Type B pancreatic cell (in vitro differentiated cells): ENCODE measurements around the gene SLC35E2B. TPM values are rescaled to one million over a fixed set of nuclear protein-coding genes. Genes with fewer than 3 reads are reported as not detected.

Experiments used
- DNase-seq: peaks from one replicate; pipeline ENCODE4 v3.0.0; 2021; ENCODE audit warnings: mixed read lengths; ENCODE audit not compliant: unreplicated experiment; ENCODE audit errors: extremely low spot score
- H3K27ac Mint-ChIP-seq: 2 replicates; pipeline ENCODE4 v1.8.0; 2021; ENCODE audit warnings: mild to moderate bottlenecking, mixed read lengths
- H3K27me3 Mint-ChIP-seq: 2 replicates; pipeline ENCODE4 v1.8.0; 2021; ENCODE audit warnings: mixed read lengths
- H3K36me3 Mint-ChIP-seq: 2 replicates; pipeline ENCODE4 v1.8.0; 2021; ENCODE audit warnings: mixed read lengths
- H3K4me1 Mint-ChIP-seq: one replicate; pipeline ENCODE4 v1.8.0; 2021; ENCODE audit warnings: mixed read lengths; ENCODE audit not compliant: unreplicated experiment
- H3K4me3 Mint-ChIP-seq: 2 replicates; pipeline ENCODE4 v1.8.0; 2021; ENCODE audit warnings: mild to moderate bottlenecking, mixed read lengths
- H3K9me3 Mint-ChIP-seq: 2 replicates; pipeline ENCODE4 v1.8.0; 2021; ENCODE audit warnings: mixed read lengths
- total RNA-seq: library from RNA; stranded (reverse); gene quantifications from 2 replicates; pipeline ENCODE4 v1.2.1, GENCODE V29; 2021; ENCODE audit warnings: low replicate concordance
- TF ChIP-seq, protein P1 (sequence below): fragments of 200-600 bp; sonication (generic); conservative IDR thresholded peaks from 2 replicates; pipeline ENCODE4 v1.5.0; 2021; ENCODE audit warnings: antibody characterized with exemption, mild to moderate bottlenecking

The SLC35E2B gene
- total RNA-seq, 1 donor from 2014 or later: 116 TPM

DNA sequence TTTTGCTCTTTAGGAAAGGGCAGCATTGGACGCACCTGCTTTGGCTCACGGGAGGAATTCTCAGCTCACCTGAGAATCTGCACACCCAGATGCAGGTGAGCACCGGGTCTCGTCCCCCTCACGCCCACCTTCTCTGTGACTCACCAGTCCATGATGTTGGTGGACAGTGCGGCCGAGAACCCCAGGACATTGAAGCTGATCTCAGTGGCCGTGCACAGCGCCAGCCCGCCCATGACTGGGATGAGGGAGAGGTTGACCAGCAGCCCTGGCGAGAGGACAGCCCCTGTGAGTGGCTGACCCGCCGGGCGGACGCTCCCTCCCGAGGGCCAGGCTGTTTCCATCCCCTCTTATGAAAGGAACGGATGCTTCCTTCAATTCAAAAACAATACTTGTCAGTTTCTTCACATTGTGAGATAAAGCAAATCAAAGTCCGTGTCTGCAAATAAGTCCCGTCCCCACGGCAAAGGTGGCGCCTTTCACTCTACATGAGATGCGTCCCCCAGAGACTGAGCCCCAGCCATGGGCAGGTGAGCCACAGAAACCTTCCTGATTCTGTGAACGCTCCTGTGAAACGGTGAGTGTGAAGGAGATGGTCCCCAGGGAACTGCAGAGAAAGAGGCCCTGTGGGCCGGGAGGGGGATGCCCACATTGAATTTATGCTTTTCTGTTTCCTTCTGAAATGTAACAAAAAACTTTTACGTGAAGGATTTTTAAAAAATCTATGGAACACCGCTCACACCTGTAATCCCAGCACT is 21.1 kb downstream of the SLC35E2B start:
- H3K4me1 Mint-ChIP-seq: no peaks in the 10 kb centered on the region
- H3K27ac Mint-ChIP-seq: no peak overlapping the region
- no peak for DNase-seq
- H3K4me3 Mint-ChIP-seq: no peak overlapping the region
- H3K36me3 Mint-ChIP-seq: peaks cover 3% of the 10 kb centered on the region
- TF ChIP-seq, protein P1, sequence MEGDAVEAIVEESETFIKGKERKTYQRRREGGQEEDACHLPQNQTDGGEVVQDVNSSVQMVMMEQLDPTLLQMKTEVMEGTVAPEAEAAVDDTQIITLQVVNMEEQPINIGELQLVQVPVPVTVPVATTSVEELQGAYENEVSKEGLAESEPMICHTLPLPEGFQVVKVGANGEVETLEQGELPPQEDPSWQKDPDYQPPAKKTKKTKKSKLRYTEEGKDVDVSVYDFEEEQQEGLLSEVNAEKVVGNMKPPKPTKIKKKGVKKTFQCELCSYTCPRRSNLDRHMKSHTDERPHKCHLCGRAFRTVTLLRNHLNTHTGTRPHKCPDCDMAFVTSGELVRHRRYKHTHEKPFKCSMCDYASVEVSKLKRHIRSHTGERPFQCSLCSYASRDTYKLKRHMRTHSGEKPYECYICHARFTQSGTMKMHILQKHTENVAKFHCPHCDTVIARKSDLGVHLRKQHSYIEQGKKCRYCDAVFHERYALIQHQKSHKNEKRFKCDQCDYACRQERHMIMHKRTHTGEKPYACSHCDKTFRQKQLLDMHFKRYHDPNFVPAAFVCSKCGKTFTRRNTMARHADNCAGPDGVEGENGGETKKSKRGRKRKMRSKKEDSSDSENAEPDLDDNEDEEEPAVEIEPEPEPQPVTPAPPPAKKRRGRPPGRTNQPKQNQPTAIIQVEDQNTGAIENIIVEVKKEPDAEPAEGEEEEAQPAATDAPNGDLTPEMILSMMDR: no peak
- no peaks in the 10 kb centered on the region for H3K9me3 Mint-ChIP-seq
- H3K27me3 Mint-ChIP-seq: no peaks in the 10 kb centered on the region

DNA sequence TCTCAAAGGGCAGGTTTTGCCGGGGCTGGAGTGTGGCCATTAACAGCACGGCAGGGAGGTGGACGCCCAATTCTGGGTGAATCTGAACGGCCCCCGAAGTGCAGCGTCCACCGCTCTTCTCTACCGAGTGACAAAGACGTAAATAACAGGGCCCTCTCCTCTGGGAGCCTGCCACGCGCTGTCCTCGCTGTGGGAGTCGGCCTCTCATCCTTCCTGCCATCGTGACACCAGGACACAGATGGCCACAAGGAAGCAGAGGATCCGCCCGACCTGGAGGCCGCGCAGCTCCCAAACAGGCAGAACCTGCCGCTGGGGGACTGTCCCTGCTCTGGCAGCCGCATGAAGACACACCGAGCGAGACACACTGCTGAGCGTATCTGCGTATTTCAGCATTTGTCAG is 21.7 kb downstream of the SLC35E2B start:
- H3K36me3 Mint-ChIP-seq: peaks cover 3% of the 10 kb centered on the region
- H3K4me1 Mint-ChIP-seq: no peaks in the 10 kb centered on the region
- TF ChIP-seq, protein P1: no peak
- H3K27ac Mint-ChIP-seq: no peak overlapping the region
- DNase-seq: no peak
- H3K4me3 Mint-ChIP-seq: no peak overlapping the region
- no peaks in the 10 kb centered on the region for H3K27me3 Mint-ChIP-seq
- H3K9me3 Mint-ChIP-seq: no peaks in the 10 kb centered on the region

DNA sequence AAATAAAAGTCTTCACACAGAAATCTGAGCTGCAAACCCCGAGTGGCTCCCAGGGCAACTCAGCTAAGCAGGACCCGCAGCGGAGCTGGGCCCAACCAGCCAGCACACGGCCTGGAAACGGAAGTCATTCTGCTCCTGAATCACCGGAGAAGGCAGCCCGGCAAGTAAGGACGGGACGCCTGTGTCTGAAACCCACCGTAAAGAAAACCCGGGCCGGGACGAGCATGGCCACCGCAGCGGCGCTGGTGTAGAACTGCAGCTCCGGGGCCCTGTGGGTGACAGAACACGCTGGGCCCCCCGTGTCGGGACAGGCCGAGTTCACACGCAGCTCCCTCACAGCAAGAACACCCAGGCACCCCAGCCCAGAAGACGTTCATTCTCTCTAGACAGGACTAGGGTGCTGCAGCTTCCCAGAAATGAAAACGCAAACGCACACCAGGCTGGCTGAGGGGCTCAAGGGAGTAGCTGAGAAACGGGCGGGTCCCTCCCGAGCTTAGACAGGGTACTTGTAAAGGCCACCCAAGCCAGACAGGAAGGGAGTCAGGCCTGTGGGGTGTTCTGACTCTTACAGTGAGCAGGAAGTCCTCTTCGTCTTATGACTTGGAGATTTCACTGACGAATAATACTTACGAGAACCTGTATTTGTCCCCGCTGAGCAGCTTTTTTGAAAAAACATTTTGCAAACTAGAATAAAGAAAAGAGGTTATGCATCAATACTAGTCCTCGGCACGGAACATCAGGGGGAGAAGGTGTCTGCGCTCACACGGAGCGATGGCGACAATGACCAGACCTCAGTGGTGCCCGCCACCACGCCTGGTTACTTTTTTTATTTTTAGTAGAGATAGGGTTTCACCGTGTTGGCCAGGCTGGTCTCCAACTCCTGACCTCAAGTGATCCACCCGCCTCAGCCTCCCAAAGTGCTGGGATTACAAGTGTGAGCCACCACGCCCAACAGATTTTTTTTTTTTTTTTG is 22.8 kb downstream of the SLC35E2B start:
- H3K4me1 Mint-ChIP-seq: no peaks in the 10 kb centered on the region
- peaks cover 3% of the 10 kb centered on the region for H3K36me3 Mint-ChIP-seq
- H3K9me3 Mint-ChIP-seq: no peaks in the 10 kb centered on the region
- TF ChIP-seq, protein P1: no peak
- no peaks in the 10 kb centered on the region for H3K27me3 Mint-ChIP-seq
- no peak overlapping the region for H3K4me3 Mint-ChIP-seq
- no peak for DNase-seq
- no peak overlapping the region for H3K27ac Mint-ChIP-seq

DNA sequence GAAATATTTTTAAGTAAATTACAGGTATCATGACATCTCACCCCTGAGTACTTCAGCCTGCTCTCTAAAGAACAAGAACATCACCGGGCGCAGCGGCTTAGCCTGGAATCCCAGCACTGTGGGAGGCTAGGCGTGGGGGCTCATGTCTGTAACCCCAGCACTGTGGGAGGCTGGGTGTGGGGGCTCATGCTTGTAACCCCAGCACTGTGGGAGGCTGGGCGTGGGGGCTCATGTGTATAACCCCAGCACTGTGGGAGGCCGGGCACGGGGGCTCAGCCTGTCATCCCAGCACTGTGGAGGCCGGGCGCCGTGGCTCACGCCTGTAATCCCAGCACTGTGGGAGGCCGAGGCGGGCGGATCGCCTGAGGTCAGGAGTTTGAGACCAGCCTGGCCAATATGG is 26.1 kb downstream of the SLC35E2B start:
- TF ChIP-seq, protein P1: no peak
- Mint-ChIP-seq H3K27ac (no peak overlapping the region), H3K4me3 (no peak overlapping the region), H3K9me3 (no peaks in the 10 kb centered on the region), H3K4me1 (no peaks in the 10 kb centered on the region), H3K27me3 (no peaks in the 10 kb centered on the region), H3K36me3 (peaks cover 3% of the 10 kb centered on the region)
- DNase-seq: no peak

DNA sequence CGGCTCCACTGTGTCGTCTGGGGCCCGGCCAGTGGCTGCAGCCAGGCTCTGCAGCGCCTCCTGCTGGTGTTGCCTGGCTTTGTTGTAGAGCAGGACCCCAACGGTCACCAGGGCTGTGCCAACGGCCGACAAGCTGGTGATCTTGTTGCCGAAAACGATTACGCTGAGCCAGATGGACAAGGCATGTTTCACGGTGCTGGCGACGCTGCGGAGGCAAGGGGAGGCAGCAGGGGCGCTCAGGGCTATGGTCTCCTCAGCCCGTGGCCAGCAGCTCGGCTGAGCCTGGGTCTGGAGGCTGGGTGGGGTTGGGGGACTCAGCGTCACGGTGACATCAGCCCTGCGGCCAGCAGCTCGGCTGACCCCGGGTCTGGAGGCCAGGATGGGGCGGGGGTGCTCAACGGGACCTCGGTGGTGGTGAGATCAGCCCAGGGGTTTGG is 26.8 kb downstream of the SLC35E2B start:
- H3K36me3 Mint-ChIP-seq: peaks cover 3% of the 10 kb centered on the region
- no peak for DNase-seq
- no peak overlapping the region for H3K4me3 Mint-ChIP-seq
- TF ChIP-seq, protein P1: peak; percentile 73
- no peak overlapping the region for H3K27ac Mint-ChIP-seq
- H3K9me3 Mint-ChIP-seq: no peaks in the 10 kb centered on the region
- H3K4me1 Mint-ChIP-seq: no peaks in the 10 kb centered on the region
- H3K27me3 Mint-ChIP-seq: no peaks in the 10 kb centered on the region
